Natural killer cell (primary cell): ENCODE measurements around the gene GORASP1. TPM values are rescaled to one million over a fixed set of nuclear protein-coding genes. Genes with fewer than 3 reads are reported as not detected.

Source experiments
- ATAC-seq, 3 donors: fragments of 150-1000 bp in 2 of 3; fragments of 200-7000 bp in 1 of 3; cut with Tn5 transposase; 1 replicate in 1 of 3; 2 replicates in 2 of 3; pipeline ENCODE4 v1.10.0; 2021; ENCODE audit warnings: mild to moderate bottlenecking in 2 of 3, moderate library complexity in 2 of 3
- DNase-seq, 2 donors: peaks; one replicate each; pipeline versions ENCODE4 v3.0.0 to v3.0.0-alpha.2; 2013 to 2021; ENCODE audit warnings: mixed read lengths in 1 of 2
- H3K27ac ChIP-seq: one replicate; pipeline ENCODE4 v1.5.1; 2013; ENCODE audit warnings: mild to moderate bottlenecking, low read length
- H3K27me3 ChIP-seq: one replicate; pipeline ENCODE4 v1.6.1; 2013; ENCODE audit warnings: low read length; ENCODE audit not compliant: control insufficient read depth, insufficient read depth
- H3K36me3 ChIP-seq: one replicate; pipeline ENCODE4 v1.6.1; 2013; ENCODE audit warnings: low read length; ENCODE audit not compliant: control insufficient read depth, insufficient read depth
- H3K4me1 ChIP-seq: one replicate; pipeline ENCODE4 v1.6.1; 2013; ENCODE audit warnings: low read length; ENCODE audit not compliant: control insufficient read depth, insufficient read depth
- H3K4me3 ChIP-seq: one replicate; pipeline ENCODE4 v1.5.1; 2013; ENCODE audit warnings: low read length
- H3K9me3 ChIP-seq: one replicate; pipeline ENCODE4 v1.6.1; 2013; ENCODE audit warnings: low read length; ENCODE audit not compliant: control insufficient read depth, insufficient read depth
- H3K27ac Mint-ChIP-seq, 2 donors: one replicate each; pipeline ENCODE4 v1.8.0; 2022; ENCODE audit warnings: mild to moderate bottlenecking in 2 of 2, mixed read lengths in 2 of 2, moderate library complexity in 1 of 2
- H3K27me3 Mint-ChIP-seq, 2 donors: one replicate each; pipeline ENCODE4 v1.8.0; 2022; ENCODE audit warnings: low read depth in 2 of 2, mixed read lengths in 2 of 2
- H3K36me3 Mint-ChIP-seq: one replicate; pipeline ENCODE4 v1.8.0; 2022; ENCODE audit warnings: mixed read lengths
- H3K4me1 Mint-ChIP-seq, 2 donors: one replicate each; pipeline ENCODE4 v1.8.0; 2022; ENCODE audit warnings: mixed read lengths in 2 of 2
- H3K4me3 Mint-ChIP-seq: one replicate; pipeline ENCODE4 v1.8.0; 2022; ENCODE audit warnings: mild to moderate bottlenecking, moderate library complexity, mixed read lengths
- H3K9me3 Mint-ChIP-seq, 2 donors: one replicate each; pipeline ENCODE4 v1.8.0; 2022; ENCODE audit warnings: mixed read lengths in 2 of 2
- WGBS: methylation state at CpG from one replicate; pipeline ENCODE4 v1.1.7; 2013; ENCODE audit warnings: missing lambda C conversion rate; ENCODE audit not compliant: insufficient coverage; 5-methylcytosine and 5-hydroxymethylcytosine counted together
- intact Hi-C: fragments of 100-400 bp; cut with micrococcal nuclease; formaldehyde crosslinking; loops from one replicate; pipeline ENCODE4 v1.14.2; 2022
- total RNA-seq, 4 donors: library from RNA; stranded (reverse); fragments of 120-200 nt in 1 of 4; gene quantifications; one replicate each; pipeline versions ENCODE4 v1.2.3 to v1.2.4, GENCODE V29; 2013 to 2022
- TF ChIP-seq, protein P1 (sequence below): fragments of 200-600 bp; IDR thresholded peaks from one replicate; pipeline ENCODE4 v1.8.0; 2022; ENCODE audit warnings: antibody characterized with exemption

GORASP1 gene
- total RNA-seq, 3 donors from 2014 or later (not counting 1 experiment from before 2014, with no cell fraction given), result 20.2 to 21.3 (median 20.8) TPM

DNA sequence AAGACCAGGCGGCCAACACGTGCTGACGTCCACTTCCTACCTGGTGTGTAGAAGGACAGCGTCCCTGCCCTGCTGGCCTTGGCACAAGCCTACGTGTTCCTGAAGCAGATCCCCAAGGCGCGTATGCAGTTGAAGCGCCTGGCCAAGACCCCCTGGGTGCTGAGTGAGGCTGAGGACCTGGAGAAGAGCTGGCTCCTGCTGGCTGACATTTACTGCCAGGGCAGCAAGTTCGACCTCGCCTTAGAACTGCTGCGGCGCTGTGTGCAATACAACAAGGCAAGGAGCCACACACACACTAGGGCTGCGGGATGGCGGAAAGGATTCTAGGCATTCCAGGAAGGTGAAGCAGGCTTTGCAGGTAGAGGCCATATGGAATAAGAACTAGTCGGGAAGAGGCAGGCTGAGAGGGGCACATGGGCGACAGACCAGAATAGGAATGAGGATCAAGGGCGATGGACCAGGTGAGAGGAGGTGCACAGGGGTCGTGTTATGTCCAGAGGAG is 30.1 kb upstream of the GORASP1 start:
- Histone ChIP-seq H3K4me1 (peaks cover 14% of the 10 kb centered on the region), H3K4me3 (no peak overlapping the region), H3K36me3 (peaks cover 11% of the 10 kb centered on the region), H3K27me3 (no peaks in the 10 kb centered on the region), H3K27ac (no peak overlapping the region), H3K9me3 (no peaks in the 10 kb centered on the region)
- no peaks in the 10 kb centered on the region for H3K27me3 Mint-ChIP-seq
- WGBS, result 96% methylated on average over 18 of the region's 18 CpGs
- TF ChIP-seq, protein P1, sequence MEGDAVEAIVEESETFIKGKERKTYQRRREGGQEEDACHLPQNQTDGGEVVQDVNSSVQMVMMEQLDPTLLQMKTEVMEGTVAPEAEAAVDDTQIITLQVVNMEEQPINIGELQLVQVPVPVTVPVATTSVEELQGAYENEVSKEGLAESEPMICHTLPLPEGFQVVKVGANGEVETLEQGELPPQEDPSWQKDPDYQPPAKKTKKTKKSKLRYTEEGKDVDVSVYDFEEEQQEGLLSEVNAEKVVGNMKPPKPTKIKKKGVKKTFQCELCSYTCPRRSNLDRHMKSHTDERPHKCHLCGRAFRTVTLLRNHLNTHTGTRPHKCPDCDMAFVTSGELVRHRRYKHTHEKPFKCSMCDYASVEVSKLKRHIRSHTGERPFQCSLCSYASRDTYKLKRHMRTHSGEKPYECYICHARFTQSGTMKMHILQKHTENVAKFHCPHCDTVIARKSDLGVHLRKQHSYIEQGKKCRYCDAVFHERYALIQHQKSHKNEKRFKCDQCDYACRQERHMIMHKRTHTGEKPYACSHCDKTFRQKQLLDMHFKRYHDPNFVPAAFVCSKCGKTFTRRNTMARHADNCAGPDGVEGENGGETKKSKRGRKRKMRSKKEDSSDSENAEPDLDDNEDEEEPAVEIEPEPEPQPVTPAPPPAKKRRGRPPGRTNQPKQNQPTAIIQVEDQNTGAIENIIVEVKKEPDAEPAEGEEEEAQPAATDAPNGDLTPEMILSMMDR, result no peak
- H3K9me3 Mint-ChIP-seq, result no peaks in the 10 kb centered on the region
- H3K4me3 Mint-ChIP-seq, result peak overlapping the region; percentile 51
- peak in 1 of 3 donors; percentile 3 for ATAC-seq
- H3K36me3 Mint-ChIP-seq, result peaks cover 5% of the 10 kb centered on the region
- DNase-seq, result no peak
- intact Hi-C loops, result no loop called here
- H3K4me1 Mint-ChIP-seq, result peaks cover 5 to 13% of the 10 kb centered on the region in 2 donors
- H3K27ac Mint-ChIP-seq, result peak overlapping the region in 1 of 2 donors; percentile 84

DNA sequence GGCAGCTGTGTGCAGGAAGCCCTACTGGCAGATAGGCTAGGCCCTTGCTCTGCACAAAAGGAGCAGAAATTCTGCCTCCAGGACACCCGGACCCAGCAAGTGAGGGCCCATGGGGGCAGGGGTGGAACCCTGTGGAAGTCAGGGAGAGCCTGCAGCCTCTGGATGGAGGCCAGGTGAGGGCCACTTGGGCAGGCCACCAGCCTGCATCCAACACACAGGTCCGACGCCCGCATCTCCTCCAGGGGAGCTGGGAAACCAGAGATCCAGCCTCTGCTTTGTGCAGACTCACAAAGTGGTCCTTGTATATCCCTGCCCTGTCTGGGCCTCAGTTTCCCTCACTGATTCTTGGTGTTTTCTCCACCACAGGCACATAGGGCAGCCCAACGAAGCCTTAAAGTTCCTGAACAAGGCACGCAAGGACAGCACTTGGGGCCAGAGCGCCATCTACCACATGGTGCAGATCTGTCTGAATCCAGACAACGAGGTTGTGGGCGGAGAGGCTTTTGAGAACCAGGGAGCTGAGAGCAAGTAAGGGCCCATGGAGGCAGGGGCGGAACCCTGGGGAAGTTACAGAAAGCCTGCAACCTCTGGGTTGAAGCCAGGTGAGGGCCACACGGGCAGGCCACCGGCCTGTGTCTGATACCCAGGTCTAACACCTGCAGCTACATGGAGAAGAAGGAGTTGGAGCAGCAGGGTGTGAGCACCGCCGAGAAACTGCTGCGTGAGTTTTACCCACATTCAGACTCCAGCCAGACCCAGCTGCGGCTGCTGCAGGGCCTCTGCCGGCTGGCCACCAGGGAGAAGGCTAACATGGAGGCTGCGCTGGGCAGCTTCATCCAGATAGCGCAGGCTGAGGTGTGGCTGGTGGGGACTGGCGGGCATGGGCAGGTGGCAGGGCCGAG is 29.4 kb upstream of the GORASP1 start:
- Mint-ChIP-seq H3K36me3 (peaks cover 5% of the 10 kb centered on the region), H3K4me3 (peak overlapping the region; percentile 28), H3K9me3 (no peaks in the 10 kb centered on the region), H3K27me3 (no peaks in the 10 kb centered on the region), H3K27ac (peak overlapping the region in 1 of 2 donors; percentile 84), H3K4me1 (peaks cover 5 to 13% of the 10 kb centered on the region in 2 donors)
- intact Hi-C loops, result no loop called here
- no peak overlapping the region for H3K4me3 ChIP-seq
- 91% methylated on average over 21 of the region's 21 CpGs for WGBS
- H3K27me3 ChIP-seq, result no peaks in the 10 kb centered on the region
- H3K4me1 ChIP-seq, result peaks cover 8% of the 10 kb centered on the region
- peak in 1 of 2 donors; percentile 13 for DNase-seq
- H3K27ac ChIP-seq, result no peak overlapping the region
- TF ChIP-seq, protein P1, result no peak
- H3K36me3 ChIP-seq, result peaks cover 6% of the 10 kb centered on the region
- peak in 1 of 3 donors; percentile 5 for ATAC-seq
- no peaks in the 10 kb centered on the region for H3K9me3 ChIP-seq

DNA sequence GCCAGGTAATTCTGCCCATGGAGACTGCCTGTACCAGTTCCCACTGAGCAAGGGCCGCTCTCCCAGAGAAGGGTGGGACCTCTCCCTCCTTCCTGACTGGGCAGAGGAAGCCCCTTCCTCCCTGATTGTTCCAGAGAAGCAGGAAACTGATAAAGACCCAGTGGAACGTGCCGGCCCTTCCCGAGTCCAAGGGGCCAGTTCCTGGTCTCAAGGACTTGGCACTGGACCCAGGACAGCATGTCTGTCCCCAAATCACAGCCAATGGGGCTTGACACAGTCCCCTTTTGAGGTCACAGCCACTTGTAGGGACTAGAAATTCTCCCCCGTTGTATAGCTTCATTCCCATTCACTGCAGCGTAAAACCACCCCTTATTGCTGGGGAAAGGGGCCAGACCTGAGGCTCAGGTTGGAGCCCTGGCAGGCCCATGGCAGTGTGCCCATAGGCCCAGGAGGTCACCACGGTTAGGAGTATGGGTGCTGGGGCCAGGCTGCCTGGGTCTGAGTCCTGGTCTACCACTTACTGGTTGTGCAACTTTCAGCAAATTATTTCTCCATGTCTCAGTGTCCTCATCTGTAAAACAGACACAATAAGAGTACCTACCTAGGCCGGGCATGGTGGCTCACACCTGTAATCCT is 27.9 kb upstream of the GORASP1 start:
- H3K36me3 Mint-ChIP-seq, result no peaks in the 10 kb centered on the region
- TF ChIP-seq, protein P1, result no peak
- H3K4me1 Mint-ChIP-seq, result no peaks in the 10 kb centered on the region
- no peak overlapping the region for H3K4me3 ChIP-seq
- ATAC-seq (peak in 1 of 3 donors; percentile 3), DNase-seq (no peak)
- H3K27ac Mint-ChIP-seq, result peak overlapping the region in 1 of 2 donors; percentile 84
- 94% methylated on average over 8 of the region's 8 CpGs for WGBS
- peak overlapping the region; percentile 17 for H3K4me3 Mint-ChIP-seq
- no peaks in the 10 kb centered on the region for H3K9me3 Mint-ChIP-seq
- H3K9me3 ChIP-seq, result no peaks in the 10 kb centered on the region
- H3K27me3 ChIP-seq, result no peaks in the 10 kb centered on the region
- H3K4me1 ChIP-seq, result no peaks in the 10 kb centered on the region
- no peak overlapping the region for H3K27ac ChIP-seq
- intact Hi-C loops, result no loop called here
- H3K36me3 ChIP-seq, result no peaks in the 10 kb centered on the region
- H3K27me3 Mint-ChIP-seq, result no peaks in the 10 kb centered on the region
